Melanocyte of skin (primary cell): ENCODE data around the gene TMEM202. TPM values are rescaled to one million over a fixed set of nuclear protein-coding genes. Genes with fewer than 3 reads are reported as not detected.

Experiments used
- total RNA-seq, 2 donors: library from RNA; depleted of rRNA; stranded (reverse); fragments of >200 nt; gene quantifications; 2 replicates each; pipeline ENCODE4 v1.2.3, GENCODE V29; 2012

The TMEM202 gene
- not detected for total RNA-seq

DNA sequence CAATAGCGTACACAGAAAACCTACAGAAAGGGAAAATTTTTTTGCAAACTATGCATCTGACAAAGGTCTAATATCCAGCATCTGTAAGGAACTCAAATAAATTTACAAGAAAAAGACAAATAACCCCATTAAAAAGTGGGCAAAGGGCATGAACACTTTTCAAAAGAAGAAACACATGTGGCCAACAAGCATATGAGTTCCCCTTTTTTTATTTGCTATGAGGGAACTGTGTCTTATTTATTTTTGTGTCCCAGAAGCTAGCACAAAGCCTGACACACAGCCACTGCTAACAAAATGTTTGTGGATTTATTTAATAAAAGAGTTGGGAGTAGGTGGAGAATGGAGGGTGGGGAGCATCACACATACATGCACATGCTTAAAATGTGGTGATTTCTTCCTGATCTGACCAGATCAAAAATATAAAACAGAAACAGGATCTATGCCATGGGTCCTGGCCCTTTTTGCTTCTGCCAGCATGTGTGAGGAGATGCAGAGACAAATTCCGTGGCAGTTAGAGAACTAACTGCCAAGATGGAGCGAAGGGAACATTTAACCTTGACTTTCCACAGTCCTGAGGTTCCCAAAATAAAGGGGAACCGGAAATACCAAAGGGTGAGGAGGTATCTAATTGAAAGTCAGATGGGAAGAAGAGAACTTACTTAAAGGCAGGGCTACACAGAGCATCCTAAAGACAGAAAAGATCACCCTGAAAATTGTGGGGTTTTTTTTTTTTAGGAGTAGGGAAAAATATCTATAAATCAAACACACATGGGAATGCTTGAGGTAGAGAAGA lies at the start of gene TMEM202:
Gene TMEM202, plus strand, starts transcription at position 510 of the 793 bp plus-strand sequence. Its CDS starts 22 bp downstream, at position 532.

DNA sequence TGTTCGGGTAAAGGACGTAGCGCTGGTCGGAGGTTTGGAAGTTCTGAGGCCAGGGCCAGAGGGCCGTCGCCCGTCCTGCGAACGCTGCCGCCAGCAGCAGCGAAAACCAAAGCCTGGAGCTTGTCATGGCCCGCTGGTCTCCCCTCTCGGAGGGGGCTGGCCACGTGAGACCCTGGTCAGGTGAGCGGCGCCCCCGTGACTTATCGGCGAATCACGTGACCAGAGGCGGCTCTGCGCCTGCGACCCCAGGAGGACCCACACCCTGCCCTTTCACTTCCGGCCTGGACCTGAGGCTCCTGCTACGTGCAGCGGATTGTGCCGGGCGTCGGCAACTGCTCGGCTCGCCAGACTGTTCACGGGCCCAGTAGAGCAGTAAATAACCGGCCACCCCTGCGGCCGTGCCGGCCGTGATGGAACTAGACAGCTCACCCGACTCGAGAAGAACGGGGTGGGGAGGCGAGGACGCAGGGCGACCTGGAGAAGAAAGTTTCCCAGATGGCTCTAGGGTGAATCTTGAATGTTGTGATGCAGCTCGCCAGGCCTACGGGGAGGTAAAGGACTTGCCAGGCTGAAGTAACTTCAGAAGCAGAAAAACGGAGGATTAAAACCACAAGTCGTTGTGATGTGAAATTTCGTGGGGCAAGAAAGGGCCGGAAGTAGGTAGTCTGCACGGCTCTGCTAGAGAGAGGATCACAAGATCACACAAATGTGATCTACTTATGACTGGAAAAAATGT lies 22.1 kb upstream of the TMEM202 start, which contains the start of gene HEXA:
Gene HEXA, minus strand, starts transcription at position 169 of the 736 bp plus-strand sequence. Its CDS starts 42 bp downstream, at position 127.

Other genes starting within 250 kb of the TMEM202 start
- gene GRAMD2A, start 200.5 kb upstream of the TMEM202 start, total RNA-seq: not detected
- gene PKM, start 167.1 kb upstream of the TMEM202 start, total RNA-seq: 1,000 to 10,000 TPM; 1,343 to 1,745 TPM
- 10 to 100 TPM; 26.0 to 50.2 TPM for gene PARP6, start 125.8 kb upstream of the TMEM202 start, total RNA-seq
- under 1 TPM in 1 of 2 donors, not detected in 1; 0.33 TPM for gene CELF6, start 78.1 kb upstream of the TMEM202 start, total RNA-seq
- gene HEXA, start 22.3 kb upstream of the TMEM202 start, total RNA-seq: 100 to 1,000 TPM; 107 to 135 TPM
- 10 to 100 TPM; 22.0 to 38.3 TPM for gene ARIH1, start 76.0 kb downstream of the TMEM202 start, total RNA-seq